OCI-LY1 (cell line): ENCODE results near the gene OR1F1.

Source experiments
- EZH2 ChIP-seq: fragments of 200-600 bp; sonication (generic), shearing (Covaris generic); IDR thresholded peaks from 2 replicates; pipeline ENCODE4 v1.8.0; 2017; ENCODE audit warnings: borderline replicate concordance, mixed run types, mild to moderate bottlenecking, antibody characterized with exemption, low read length, moderate library complexity, mixed read lengths
- TF ChIP-seq, protein P1 (sequence below): fragments of 200-600 bp; sonication (generic), shearing (Covaris generic); IDR thresholded peaks from 2 replicates; pipeline ENCODE4 v1.5.1; 2017; ENCODE audit warnings: mild to moderate bottlenecking, antibody characterized with exemption, low read length, moderate library complexity, mixed read lengths

DNA sequence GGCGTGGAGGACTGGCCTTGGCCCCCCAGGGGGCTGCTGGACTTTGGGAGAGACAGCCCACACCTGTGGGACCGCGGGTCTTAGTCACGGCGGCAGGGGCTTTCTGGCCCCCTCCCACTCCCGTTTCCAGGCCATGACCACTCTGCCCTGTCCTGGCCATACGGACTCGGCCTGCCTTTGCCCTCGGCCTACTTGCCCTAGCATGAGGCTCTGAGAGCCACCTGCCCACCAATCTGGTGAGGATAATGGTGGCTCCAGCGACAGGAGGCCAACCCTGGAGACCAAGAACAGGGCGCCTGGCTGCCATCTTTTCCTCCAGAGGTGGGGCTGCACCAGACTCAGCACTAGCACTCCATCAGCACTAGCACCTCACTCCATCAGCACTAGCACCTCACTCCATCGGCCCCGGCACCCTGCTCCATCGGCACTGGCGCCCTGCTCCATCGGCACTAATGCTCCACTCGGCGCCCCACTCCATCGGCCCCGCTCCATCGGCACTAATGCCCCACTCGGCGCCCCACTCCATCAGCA is 46.2 kb upstream of the OR1F1 start:
- TF ChIP-seq, protein P1, sequence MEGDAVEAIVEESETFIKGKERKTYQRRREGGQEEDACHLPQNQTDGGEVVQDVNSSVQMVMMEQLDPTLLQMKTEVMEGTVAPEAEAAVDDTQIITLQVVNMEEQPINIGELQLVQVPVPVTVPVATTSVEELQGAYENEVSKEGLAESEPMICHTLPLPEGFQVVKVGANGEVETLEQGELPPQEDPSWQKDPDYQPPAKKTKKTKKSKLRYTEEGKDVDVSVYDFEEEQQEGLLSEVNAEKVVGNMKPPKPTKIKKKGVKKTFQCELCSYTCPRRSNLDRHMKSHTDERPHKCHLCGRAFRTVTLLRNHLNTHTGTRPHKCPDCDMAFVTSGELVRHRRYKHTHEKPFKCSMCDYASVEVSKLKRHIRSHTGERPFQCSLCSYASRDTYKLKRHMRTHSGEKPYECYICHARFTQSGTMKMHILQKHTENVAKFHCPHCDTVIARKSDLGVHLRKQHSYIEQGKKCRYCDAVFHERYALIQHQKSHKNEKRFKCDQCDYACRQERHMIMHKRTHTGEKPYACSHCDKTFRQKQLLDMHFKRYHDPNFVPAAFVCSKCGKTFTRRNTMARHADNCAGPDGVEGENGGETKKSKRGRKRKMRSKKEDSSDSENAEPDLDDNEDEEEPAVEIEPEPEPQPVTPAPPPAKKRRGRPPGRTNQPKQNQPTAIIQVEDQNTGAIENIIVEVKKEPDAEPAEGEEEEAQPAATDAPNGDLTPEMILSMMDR, result no peak
- TF ChIP-seq EZH2, result no peak
